ENCODE measurements around the gene HCFC1R1.

Gene HCFC1R1

DNA sequence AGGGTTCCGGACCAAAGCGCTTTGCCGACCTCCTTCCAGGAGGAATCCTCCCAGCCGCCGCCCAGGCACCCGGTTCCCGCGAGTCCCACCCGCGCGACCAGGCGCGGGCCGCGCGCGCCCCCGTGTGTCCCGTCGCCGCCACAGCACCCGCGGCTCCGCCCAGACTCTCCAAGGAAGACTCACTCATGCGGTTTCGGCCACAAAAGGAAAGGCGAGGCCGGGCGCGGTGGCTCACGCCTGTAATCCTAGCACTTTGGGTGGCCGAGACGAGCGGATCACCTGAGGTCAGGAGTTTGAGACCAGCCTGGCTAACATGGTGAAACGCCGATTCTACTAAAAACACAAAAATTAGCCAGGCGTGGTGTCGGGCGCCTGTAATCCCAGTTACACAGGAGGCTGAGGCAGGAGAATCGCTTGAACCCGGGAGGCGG, 40.0 kb downstream of the HCFC1R1 start (continued):
- TF ChIP-seq, protein P1, sequence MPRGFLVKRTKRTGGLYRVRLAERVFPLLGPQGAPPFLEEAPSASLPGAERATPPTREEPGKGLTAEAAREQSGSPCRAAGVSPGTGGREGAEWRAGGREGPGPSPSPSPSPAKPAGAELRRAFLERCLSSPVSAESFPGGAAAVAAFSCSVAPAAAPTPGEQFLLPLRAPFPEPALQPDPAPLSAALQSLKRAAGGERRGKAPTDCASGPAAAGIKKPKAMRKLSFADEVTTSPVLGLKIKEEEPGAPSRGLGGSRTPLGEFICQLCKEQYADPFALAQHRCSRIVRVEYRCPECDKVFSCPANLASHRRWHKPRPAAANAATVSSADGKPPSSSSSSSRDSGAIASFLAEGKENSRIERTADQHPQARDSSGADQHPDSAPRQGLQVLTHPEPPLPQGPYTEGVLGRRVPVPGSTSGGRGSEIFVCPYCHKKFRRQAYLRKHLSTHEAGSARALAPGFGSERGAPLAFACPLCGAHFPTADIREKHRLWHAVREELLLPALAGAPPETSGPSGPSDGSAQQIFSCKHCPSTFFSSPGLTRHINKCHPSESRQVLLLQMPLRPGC (tag by site-specific recombination; IDR thresholded peaks at IDR 0.05), result 0 out of 2 replicates have a peak, but pooled peaks have one; percentile 21
- TF ChIP-seq, protein P2, sequence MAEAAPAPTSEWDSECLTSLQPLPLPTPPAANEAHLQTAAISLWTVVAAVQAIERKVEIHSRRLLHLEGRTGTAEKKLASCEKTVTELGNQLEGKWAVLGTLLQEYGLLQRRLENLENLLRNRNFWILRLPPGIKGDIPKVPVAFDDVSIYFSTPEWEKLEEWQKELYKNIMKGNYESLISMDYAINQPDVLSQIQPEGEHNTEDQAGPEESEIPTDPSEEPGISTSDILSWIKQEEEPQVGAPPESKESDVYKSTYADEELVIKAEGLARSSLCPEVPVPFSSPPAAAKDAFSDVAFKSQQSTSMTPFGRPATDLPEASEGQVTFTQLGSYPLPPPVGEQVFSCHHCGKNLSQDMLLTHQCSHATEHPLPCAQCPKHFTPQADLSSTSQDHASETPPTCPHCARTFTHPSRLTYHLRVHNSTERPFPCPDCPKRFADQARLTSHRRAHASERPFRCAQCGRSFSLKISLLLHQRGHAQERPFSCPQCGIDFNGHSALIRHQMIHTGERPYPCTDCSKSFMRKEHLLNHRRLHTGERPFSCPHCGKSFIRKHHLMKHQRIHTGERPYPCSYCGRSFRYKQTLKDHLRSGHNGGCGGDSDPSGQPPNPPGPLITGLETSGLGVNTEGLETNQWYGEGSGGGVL (tag by site-specific recombination; IDR thresholded peaks at IDR 0.05), result no peak
- 0 out of 2 replicates have a peak, but pooled peaks have one; percentile 4 for TF ChIP-seq GLIS1 (tag by site-specific recombination; IDR thresholded peaks at IDR 0.05)
- TF ChIP-seq ZNF843 (tag by site-specific recombination; IDR thresholded peaks at IDR 0.05), result no peak
- TF ChIP-seq ZNF146 (tag by site-specific recombination; IDR thresholded peaks at IDR 0.05), result no peak
- peak; percentile 52; the same call in 1 of the 2 replicates for TF ChIP-seq KLF8 (tag by site-specific recombination; IDR thresholded peaks at IDR 0.05)
- peak; percentile 33; the same call in 1 of the 2 replicates for TF ChIP-seq SP7 (tag by site-specific recombination; IDR thresholded peaks at IDR 0.05)
- no peak for TF ChIP-seq ZNF747 (tag by site-specific recombination; IDR thresholded peaks at IDR 0.05)
- TF ChIP-seq, protein P3, sequence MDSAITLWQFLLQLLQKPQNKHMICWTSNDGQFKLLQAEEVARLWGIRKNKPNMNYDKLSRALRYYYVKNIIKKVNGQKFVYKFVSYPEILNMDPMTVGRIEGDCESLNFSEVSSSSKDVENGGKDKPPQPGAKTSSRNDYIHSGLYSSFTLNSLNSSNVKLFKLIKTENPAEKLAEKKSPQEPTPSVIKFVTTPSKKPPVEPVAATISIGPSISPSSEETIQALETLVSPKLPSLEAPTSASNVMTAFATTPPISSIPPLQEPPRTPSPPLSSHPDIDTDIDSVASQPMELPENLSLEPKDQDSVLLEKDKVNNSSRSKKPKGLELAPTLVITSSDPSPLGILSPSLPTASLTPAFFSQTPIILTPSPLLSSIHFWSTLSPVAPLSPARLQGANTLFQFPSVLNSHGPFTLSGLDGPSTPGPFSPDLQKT (IDR thresholded peaks at IDR 0.05; ENCODE audit: borderline replicate concordance, low read depth, low read length), result no peak
- TF ChIP-seq IKZF3 (tag by site-specific recombination; IDR thresholded peaks at IDR 0.05), result peak; percentile 88
- TF ChIP-seq, protein P4, sequence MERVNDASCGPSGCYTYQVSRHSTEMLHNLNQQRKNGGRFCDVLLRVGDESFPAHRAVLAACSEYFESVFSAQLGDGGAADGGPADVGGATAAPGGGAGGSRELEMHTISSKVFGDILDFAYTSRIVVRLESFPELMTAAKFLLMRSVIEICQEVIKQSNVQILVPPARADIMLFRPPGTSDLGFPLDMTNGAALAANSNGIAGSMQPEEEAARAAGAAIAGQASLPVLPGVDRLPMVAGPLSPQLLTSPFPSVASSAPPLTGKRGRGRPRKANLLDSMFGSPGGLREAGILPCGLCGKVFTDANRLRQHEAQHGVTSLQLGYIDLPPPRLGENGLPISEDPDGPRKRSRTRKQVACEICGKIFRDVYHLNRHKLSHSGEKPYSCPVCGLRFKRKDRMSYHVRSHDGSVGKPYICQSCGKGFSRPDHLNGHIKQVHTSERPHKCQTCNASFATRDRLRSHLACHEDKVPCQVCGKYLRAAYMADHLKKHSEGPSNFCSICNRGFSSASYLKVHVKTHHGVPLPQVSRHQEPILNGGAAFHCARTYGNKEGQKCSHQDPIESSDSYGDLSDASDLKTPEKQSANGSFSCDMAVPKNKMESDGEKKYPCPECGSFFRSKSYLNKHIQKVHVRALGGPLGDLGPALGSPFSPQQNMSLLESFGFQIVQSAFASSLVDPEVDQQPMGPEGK (tag by site-specific recombination; IDR thresholded peaks at IDR 0.05), result 0 out of 2 replicates have a peak, but pooled peaks have one; percentile 20
- TF ChIP-seq, protein P5, sequence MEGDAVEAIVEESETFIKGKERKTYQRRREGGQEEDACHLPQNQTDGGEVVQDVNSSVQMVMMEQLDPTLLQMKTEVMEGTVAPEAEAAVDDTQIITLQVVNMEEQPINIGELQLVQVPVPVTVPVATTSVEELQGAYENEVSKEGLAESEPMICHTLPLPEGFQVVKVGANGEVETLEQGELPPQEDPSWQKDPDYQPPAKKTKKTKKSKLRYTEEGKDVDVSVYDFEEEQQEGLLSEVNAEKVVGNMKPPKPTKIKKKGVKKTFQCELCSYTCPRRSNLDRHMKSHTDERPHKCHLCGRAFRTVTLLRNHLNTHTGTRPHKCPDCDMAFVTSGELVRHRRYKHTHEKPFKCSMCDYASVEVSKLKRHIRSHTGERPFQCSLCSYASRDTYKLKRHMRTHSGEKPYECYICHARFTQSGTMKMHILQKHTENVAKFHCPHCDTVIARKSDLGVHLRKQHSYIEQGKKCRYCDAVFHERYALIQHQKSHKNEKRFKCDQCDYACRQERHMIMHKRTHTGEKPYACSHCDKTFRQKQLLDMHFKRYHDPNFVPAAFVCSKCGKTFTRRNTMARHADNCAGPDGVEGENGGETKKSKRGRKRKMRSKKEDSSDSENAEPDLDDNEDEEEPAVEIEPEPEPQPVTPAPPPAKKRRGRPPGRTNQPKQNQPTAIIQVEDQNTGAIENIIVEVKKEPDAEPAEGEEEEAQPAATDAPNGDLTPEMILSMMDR (tag by site-specific recombination; IDR thresholded peaks at IDR 0.05), result peak; percentile 60; the same call in 1 of the 2 replicates
- TF ChIP-seq BCL11B (tag by site-specific recombination; IDR thresholded peaks at IDR 0.05; ENCODE audit: low read depth), result no peak
- TF ChIP-seq ZNF792 (tag by site-specific recombination; IDR thresholded peaks at IDR 0.05), result 0 out of 2 replicates have a peak, but pooled peaks have one; percentile 33
- no peak for TF ChIP-seq ZNF837 (tag by site-specific recombination; IDR thresholded peaks at IDR 0.05)
- TF ChIP-seq ZNF157 (tag by site-specific recombination; IDR thresholded peaks at IDR 0.05), result no peak
- TF ChIP-seq ZNF426 (tag by site-specific recombination; IDR thresholded peaks at IDR 0.05), result no peak
- TF ChIP-seq ZBTB8A (tag by site-specific recombination; IDR thresholded peaks at IDR 0.05), result peak; percentile 73
- TF ChIP-seq ZBTB17 (tag by site-specific recombination; IDR thresholded peaks at IDR 0.05), result peak; percentile 54
- TF ChIP-seq, protein P6, sequence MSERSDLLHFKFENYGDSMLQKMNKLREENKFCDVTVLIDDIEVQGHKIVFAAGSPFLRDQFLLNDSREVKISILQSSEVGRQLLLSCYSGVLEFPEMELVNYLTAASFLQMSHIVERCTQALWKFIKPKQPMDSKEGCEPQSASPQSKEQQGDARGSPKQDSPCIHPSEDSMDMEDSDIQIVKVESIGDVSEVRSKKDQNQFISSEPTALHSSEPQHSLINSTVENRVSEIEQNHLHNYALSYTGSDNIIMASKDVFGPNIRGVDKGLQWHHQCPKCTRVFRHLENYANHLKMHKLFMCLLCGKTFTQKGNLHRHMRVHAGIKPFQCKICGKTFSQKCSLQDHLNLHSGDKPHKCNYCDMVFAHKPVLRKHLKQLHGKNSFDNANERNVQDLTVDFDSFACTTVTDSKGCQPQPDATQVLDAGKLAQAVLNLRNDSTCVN (tag by site-specific recombination; optimal IDR thresholded peaks at IDR 0.05), result peak; percentile 83
- TF ChIP-seq, protein P7, sequence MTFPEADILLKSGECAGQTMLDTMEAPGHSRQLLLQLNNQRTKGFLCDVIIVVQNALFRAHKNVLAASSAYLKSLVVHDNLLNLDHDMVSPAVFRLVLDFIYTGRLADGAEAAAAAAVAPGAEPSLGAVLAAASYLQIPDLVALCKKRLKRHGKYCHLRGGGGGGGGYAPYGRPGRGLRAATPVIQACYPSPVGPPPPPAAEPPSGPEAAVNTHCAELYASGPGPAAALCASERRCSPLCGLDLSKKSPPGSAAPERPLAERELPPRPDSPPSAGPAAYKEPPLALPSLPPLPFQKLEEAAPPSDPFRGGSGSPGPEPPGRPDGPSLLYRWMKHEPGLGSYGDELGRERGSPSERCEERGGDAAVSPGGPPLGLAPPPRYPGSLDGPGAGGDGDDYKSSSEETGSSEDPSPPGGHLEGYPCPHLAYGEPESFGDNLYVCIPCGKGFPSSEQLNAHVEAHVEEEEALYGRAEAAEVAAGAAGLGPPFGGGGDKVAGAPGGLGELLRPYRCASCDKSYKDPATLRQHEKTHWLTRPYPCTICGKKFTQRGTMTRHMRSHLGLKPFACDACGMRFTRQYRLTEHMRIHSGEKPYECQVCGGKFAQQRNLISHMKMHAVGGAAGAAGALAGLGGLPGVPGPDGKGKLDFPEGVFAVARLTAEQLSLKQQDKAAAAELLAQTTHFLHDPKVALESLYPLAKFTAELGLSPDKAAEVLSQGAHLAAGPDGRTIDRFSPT (tag by site-specific recombination; IDR thresholded peaks at IDR 0.05), result peak; percentile 27; the same call in 1 of the 2 replicates
- peak; percentile 77 for TF ChIP-seq PRDM1 (tag by site-specific recombination; IDR thresholded peaks at IDR 0.05)
- no peak for TF ChIP-seq HOXA7 (CRISPR knock-in tag; IDR thresholded peaks at IDR 0.05; ENCODE audit: borderline replicate concordance)
- TF ChIP-seq ZNF335 (tag by site-specific recombination; conservative IDR thresholded peaks at IDR 0.05), result peak; percentile 96
- peak; percentile 95 for TF ChIP-seq KLF1 (tag by site-specific recombination; IDR thresholded peaks at IDR 0.05)
- no peak for TF ChIP-seq ZNF791 (tag by site-specific recombination; IDR thresholded peaks at IDR 0.05)
- no peak for TF ChIP-seq ZNF10 (tag by site-specific recombination; IDR thresholded peaks at IDR 0.05)
- peak; percentile 26; the same call in 1 of the 2 replicates for TF ChIP-seq ZNF391 (tag by site-specific recombination; IDR thresholded peaks at IDR 0.05; ENCODE audit: borderline replicate concordance, low read depth)
- no peak for TF ChIP-seq ZNF510 (tag by site-specific recombination; IDR thresholded peaks at IDR 0.05; ENCODE audit: insufficient replicate concordance)

All from HEK293 (cell line).